22Rv1 (cell line): ENCODE data around the gene FAM89B.

Experiments
- CTCF ChIP-seq: fragments of 450-650 bp; IDR thresholded peaks from 2 replicates; pipeline ENCODE4 v1.5.1; 2017; ENCODE audit warnings: mild to moderate bottlenecking
- ZFX ChIP-seq: fragments of 450-650 bp; IDR thresholded peaks from 2 replicates; pipeline ENCODE4 v1.6.1; 2017; ENCODE audit warnings: antibody characterized with exemption, borderline replicate concordance

- TF ChIP-seq CTCF (no peak), ZFX (no peak)
These were observed 18.0 kb downstream of the FAM89B start for GRCh38 chr11:65590240-65590738.
